H1 (cell line): ENCODE data around the gene ASCL1. TPM values are rescaled to one million over a fixed set of nuclear protein-coding genes. Genes with fewer than 3 reads are reported as not detected.

Experiments used
- CTCF ChIA-PET: fragments of 300-600 bp; sonication (Branson Sonifier 250); formaldehyde crosslinking; loops from one replicate; lab custom pipeline; 2021; ENCODE audit not compliant: partially characterized antibody; lab: Charles Lee
- POLR2A ChIA-PET: fragments of 300-600 bp; sonication (Branson Sonifier 250); formaldehyde crosslinking; loops from one replicate; lab custom pipeline; 2021; ENCODE audit warnings: inconsistent platforms; ENCODE audit not compliant: partially characterized antibody; lab: Charles Lee
- DNase-seq, 2 experiments: peaks; one replicate each; pipeline versions ENCODE4 v3.0.0 to v3.0.0-alpha.2; 2010 to 2022; ENCODE audit warnings: low spot score in 2 of 2, low read depth in 1 of 2, mixed read lengths in 1 of 2
- FAIRE-seq: peaks from 2 replicates; lab custom pipeline; 2011; peaks lifted over from hg19 to GRCh38; lab: Jason Lieb, UNC
- H2AFZ ChIP-seq: 2 replicates; pipeline ENCODE4 v1.8.1; 2012; ENCODE audit warnings: low read length, inconsistent platforms
- H2AK5ac ChIP-seq: 2 replicates; pipeline ENCODE4 v1.6.1; 2013; ENCODE audit warnings: low read depth, low read length
- H2BK120ac ChIP-seq: replicated peaks from 2 replicates; pipeline ENCODE3; 2013; ENCODE audit warnings: low read depth, low read length, inconsistent platforms
- H2BK12ac ChIP-seq: 2 replicates; pipeline ENCODE4 v1.6.1; 2013; ENCODE audit warnings: low read depth, low read length
- H2BK15ac ChIP-seq: 2 replicates; pipeline ENCODE4 v1.6.1; 2013; ENCODE audit warnings: low read length
- H2BK20ac ChIP-seq: 2 replicates; pipeline ENCODE4 v1.6.1; 2013; ENCODE audit warnings: low read length
- H2BK5ac ChIP-seq: 2 replicates; pipeline ENCODE4 v1.6.1; 2013; ENCODE audit warnings: low read depth, low read length
- H3K14ac ChIP-seq: 2 replicates; pipeline ENCODE4 v1.6.1; 2013; ENCODE audit warnings: inconsistent platforms; ENCODE audit not compliant: insufficient read length
- H3K18ac ChIP-seq: 2 replicates; pipeline ENCODE4 v1.6.1; 2013; ENCODE audit warnings: low read length; ENCODE audit errors: extremely low read depth
- H3K23ac ChIP-seq: 2 replicates; pipeline ENCODE4 v1.6.1; 2013; ENCODE audit warnings: inconsistent platforms; ENCODE audit not compliant: insufficient read length
- H3K23me2 ChIP-seq: 2 replicates; pipeline ENCODE4 v1.6.1; 2013; ENCODE audit warnings: low read depth, low read length
- H3K27ac ChIP-seq: 2 replicates; pipeline ENCODE4 v1.6.1; 2011; ENCODE audit warnings: low read depth, low read length, inconsistent platforms
- H3K27me3 ChIP-seq, 4 experiments: replicated peaks in 1 of 4; 1 replicate in 1 of 4; 2 replicates in 3 of 4; pipeline versions ENCODE4 v1.6.1 to v1.8.1; 2011 to 2013; ENCODE audit warnings: low read length in 3 of 4, mild to moderate bottlenecking in 3 of 4, inconsistent platforms in 2 of 4, mixed read lengths in 2 of 4, moderate library complexity in 1 of 4; ENCODE audit not compliant: control insufficient read depth in 3 of 4, insufficient read depth in 3 of 4; ENCODE audit errors: extremely low read depth in 1 of 4
- H3K36me3 ChIP-seq, 4 experiments: 2 replicates each; pipeline versions ENCODE4 v1.6.1 to v1.8.1; 2011 to 2013; ENCODE audit warnings: mild to moderate bottlenecking in 4 of 4, low read length in 3 of 4, moderate library complexity in 2 of 4, control low read depth in 1 of 4, inconsistent platforms in 1 of 4; ENCODE audit not compliant: insufficient read depth in 4 of 4, control insufficient read depth in 2 of 4
- H3K4ac ChIP-seq: replicated peaks from 2 replicates; pipeline ENCODE3; 2013; ENCODE audit warnings: low read length, low read depth, mixed read lengths, inconsistent platforms; ENCODE audit not compliant: insufficient read length
- H3K4me1 ChIP-seq, 4 experiments: replicated peaks in 1 of 4; 1 replicate in 1 of 4; 2 replicates in 3 of 4; pipeline versions ENCODE4 v1.6.1 to v1.8.1; 2011 to 2013; ENCODE audit warnings: low read length in 3 of 4, inconsistent platforms in 2 of 4, mixed read lengths in 1 of 4; ENCODE audit not compliant: insufficient read depth in 4 of 4, control insufficient read depth in 3 of 4
- H3K4me2 ChIP-seq, 2 experiments: 2 replicates each; pipeline versions ENCODE4 v1.6.1 to v1.8.1; 2011 to 2013; ENCODE audit warnings: low read depth in 2 of 2, low read length in 2 of 2, control low read depth in 1 of 2, inconsistent platforms in 1 of 2, mild to moderate bottlenecking in 1 of 2; ENCODE audit not compliant: insufficient read depth in 1 of 2
- H3K4me3 ChIP-seq, 4 experiments: fragments of 200-600, 300-600 bp in 1 of 4; sonication (generic), shearing (Covaris generic), sonication (Bioruptor Twin) in 1 of 4; 2 replicates each; pipeline versions ENCODE4 v1.5.1 to v1.8.1; 2011 to 2016; ENCODE audit warnings: low read length in 4 of 4, low read depth in 3 of 4, control low read depth in 2 of 4, inconsistent platforms in 2 of 4, mild to moderate bottlenecking in 2 of 4, mixed read lengths in 1 of 4, moderate library complexity in 1 of 4; ENCODE audit not compliant: insufficient read depth in 2 of 4; ENCODE audit errors: extremely low read depth in 1 of 4
- H3K56ac ChIP-seq: replicated peaks from 2 replicates; pipeline ENCODE3; 2013; ENCODE audit warnings: low read depth, mild to moderate bottlenecking, mixed read lengths, low read length, inconsistent platforms; ENCODE audit not compliant: insufficient read length
- H3K79me1 ChIP-seq: 2 replicates; pipeline ENCODE4 v1.6.1; 2013; ENCODE audit warnings: low read depth, low read length, control low read depth
- H3K79me2 ChIP-seq, 2 experiments: 2 replicates each; pipeline versions ENCODE4 v1.6.1 to v1.8.1; 2012 to 2013; ENCODE audit warnings: low read length in 2 of 2, mild to moderate bottlenecking in 2 of 2, inconsistent platforms in 1 of 2; ENCODE audit not compliant: insufficient read depth in 2 of 2, control insufficient read depth in 1 of 2
- H3K9ac ChIP-seq, 4 experiments: replicated peaks in 1 of 4; 1 replicate in 1 of 4; 2 replicates in 3 of 4; pipeline versions ENCODE4 v1.6.1 to v1.8.1; 2011 to 2013; ENCODE audit warnings: low read depth in 3 of 4, low read length in 3 of 4, control low read depth in 2 of 4, mild to moderate bottlenecking in 2 of 4, moderate library complexity in 2 of 4, inconsistent platforms in 1 of 4; ENCODE audit errors: extremely low read depth in 1 of 4
- H3K9me3 ChIP-seq, 2 experiments: 2 replicates each; pipeline versions ENCODE4 v1.6.1 to v1.8.1; 2012 to 2013; ENCODE audit warnings: mild to moderate bottlenecking in 2 of 2, moderate library complexity in 2 of 2, control low read depth in 1 of 2, inconsistent platforms in 1 of 2, low read depth in 1 of 2, low read length in 1 of 2, mixed read lengths in 1 of 2; ENCODE audit not compliant: insufficient read depth in 2 of 2
- H4K20me1 ChIP-seq, 2 experiments: replicated peaks in 1 of 2; 2 replicates each; pipeline versions ENCODE3 to v1.8.1; 2011 to 2013; ENCODE audit warnings: inconsistent platforms in 2 of 2, low read length in 2 of 2, mild to moderate bottlenecking in 1 of 2; ENCODE audit not compliant: insufficient read depth in 2 of 2, control insufficient read depth in 1 of 2
- H4K5ac ChIP-seq: 2 replicates; pipeline ENCODE4 v1.6.1; 2013; ENCODE audit warnings: low read length, low read depth, mixed read lengths, inconsistent platforms; ENCODE audit not compliant: insufficient read length
- H4K8ac ChIP-seq: 2 replicates; pipeline ENCODE4 v1.8.0; 2013; ENCODE audit warnings: mild to moderate bottlenecking, moderate library complexity, low read length, inconsistent platforms; ENCODE audit not compliant: insufficient read depth; ENCODE audit errors: extremely low read depth
- H4K91ac ChIP-seq: replicated peaks from 2 replicates; pipeline ENCODE3; 2013; ENCODE audit warnings: low read length, mixed read lengths, inconsistent platforms; ENCODE audit not compliant: insufficient read length
- ATF3 ChIP-seq: IDR thresholded peaks from 2 replicates; pipeline ENCODE4 v1.6.1; 2011; ENCODE audit warnings: low read depth, mild to moderate bottlenecking, low read length; ENCODE audit not compliant: insufficient read depth
- BACH1 ChIP-seq: IDR thresholded peaks from 2 replicates; pipeline ENCODE4 v1.6.1; 2012; ENCODE audit warnings: low read length, improper control_type of control experiment
- E2F6 ChIP-seq: IDR thresholded peaks from 2 replicates; pipeline ENCODE4 v1.6.1; 2012; ENCODE audit warnings: inconsistent platforms
- JUND ChIP-seq: IDR thresholded peaks from 2 replicates; pipeline ENCODE4 v1.6.1; 2011; ENCODE audit warnings: mild to moderate bottlenecking, improper control_type of control experiment, low read length
- NRF1 ChIP-seq: IDR thresholded peaks from 2 replicates; pipeline ENCODE4 v1.6.1; 2011; ENCODE audit warnings: mild to moderate bottlenecking, low read depth, low read length, improper control_type of control experiment
- RBBP5 ChIP-seq: IDR thresholded peaks from 2 replicates; pipeline ENCODE4 v1.7.1; 2012; ENCODE audit warnings: low read depth, mild to moderate bottlenecking, inconsistent platforms, low read length, moderate library complexity, borderline replicate concordance
- SP4 ChIP-seq: IDR thresholded peaks from 2 replicates; pipeline ENCODE4 v1.6.1; 2012; ENCODE audit warnings: low read length, inconsistent platforms
- SRF ChIP-seq: IDR thresholded peaks from 2 replicates; pipeline ENCODE4 v1.6.1; 2011; ENCODE audit warnings: mild to moderate bottlenecking, low read depth, low read length, moderate library complexity
- SUZ12 ChIP-seq: fragments of 200-600 bp; sonication (generic); IDR thresholded peaks from 2 replicates; pipeline ENCODE4 v1.6.1; 2012; ENCODE audit warnings: mild to moderate bottlenecking, inconsistent platforms, low read length, moderate library complexity, mixed read lengths
- TAF1 ChIP-seq: IDR thresholded peaks from 2 replicates; pipeline ENCODE4 v1.6.1; 2011; ENCODE audit warnings: mild to moderate bottlenecking, low read depth, low read length
- YY1 ChIP-seq: IDR thresholded peaks from 2 replicates; pipeline ENCODE4 v1.6.1; 2011; ENCODE audit warnings: low read depth, mild to moderate bottlenecking, low read length
- WGBS, 2 experiments: shearing (Covaris generic) in 1 of 2; methylation state at CpG; one replicate each; pipeline versions ENCODE4 v1.1.6 to v1.1.7; 2013 to 2015; ENCODE audit warnings: low lambda C conversion rate in 2 of 2, mixed read lengths in 2 of 2, inconsistent platforms in 1 of 2, low coverage in 1 of 2, missing lambda C conversion rate in 1 of 2; ENCODE audit not compliant: insufficient replicate concordance in 2 of 2, insufficient coverage in 1 of 2, insufficient read length in 1 of 2; ENCODE audit errors: extremely low coverage in 1 of 2, missing lambda C conversion rate in 1 of 2; 5-methylcytosine and 5-hydroxymethylcytosine counted together
- polyA plus RNA-seq, 7 experiments: library from polyadenylated mRNA; depleted of rRNA in 3 of 7; stranded (reverse) in 5 of 7; unstranded in 2 of 7; fragments of >200 nt in 5 of 7; fragments of 200-250 nt in 2 of 7; gene quantifications; 1 replicate in 5 of 7; 2 replicates in 1 of 7; 4 replicates in 1 of 7; pipeline versions ENCODE4 v1.2.1 to v1.2.3, GENCODE V29; 2011 to 2013; ENCODE audit warnings: missing spikeins in 2 of 7, mixed read lengths in 2 of 7
- total RNA-seq: library from RNA; stranded (reverse); fragmentation: NEBNext Ultra II Directional; extraction: Animal tissue kit (Norgen Biotek cat#: 25700); gene quantifications from 2 replicates; pipeline ENCODE4 v1.2.1, GENCODE V29; 2021

Gene ASCL1
- total and polyA plus RNA-seq, 2 of the 8 experiments (the other 6 are each of a cell fraction or from before 2014, with no cell fraction given) = 0.12 TPM; not detected in 1

- H3K14ac ChIP-seq = no peak overlapping the region
- no peak overlapping the region for H4K5ac ChIP-seq
- H3K79me2 ChIP-seq = no peaks in the 10 kb centered on the region
- H3K4me2 ChIP-seq = peak overlapping the region; percentile 25 to 33; a peak in 2 of 4 replicates
- DNase-seq (no peak), FAIRE-seq (no peak)
- ChIA-PET CTCF (interaction anchor here (1.4 to 4.3 kb wide), 4 partner anchors 11 to 532 kb away, joined by 3 to 24 read pairs (median 8); no protein-coding TSS in a partner anchor), POLR2A (interaction anchor here (1.3 kb wide), 1 partner anchor 11 kb away, joined by 3 read pairs; no protein-coding TSS in a partner anchor)
- peaks cover 12 to 42% of the 10 kb centered on the region in 2 experiments for H4K20me1 ChIP-seq
- H3K56ac ChIP-seq = no peak overlapping the region
- H3K23me2 ChIP-seq = peaks cover 32% of the 10 kb centered on the region
- no peak overlapping the region for H3K23ac ChIP-seq
- H2BK12ac ChIP-seq = no peak overlapping the region
- no peak overlapping the region for H2BK120ac ChIP-seq
- no peak overlapping the region for H4K8ac ChIP-seq
- H2AFZ ChIP-seq = no peak overlapping the region
- peaks cover 8 to 12% of the 10 kb centered on the region in 2 experiments; a peak in 3 of 4 replicates for H3K9me3 ChIP-seq
- H2BK20ac ChIP-seq = no peak overlapping the region
- H2AK5ac ChIP-seq = no peak overlapping the region
- H4K91ac ChIP-seq = no peak overlapping the region
- no peak overlapping the region for H2BK5ac ChIP-seq
- peaks cover 0 to 7% (median 0%) of the 10 kb centered on the region in 4 experiments; a peak in 1 of 8 replicates for H3K36me3 ChIP-seq
- H2BK15ac ChIP-seq = no peak overlapping the region
- no peak overlapping the region for H3K9ac ChIP-seq
- peak overlapping the region in 1 of 4 experiments; percentile 33; a peak in 2 of 8 replicates for H3K4me3 ChIP-seq
- peaks cover 81 to 98% (median 95%) of the 10 kb centered on the region in 4 experiments for H3K27me3 ChIP-seq
- no peak overlapping the region for H3K18ac ChIP-seq
- no peak overlapping the region for H3K4ac ChIP-seq
- peaks cover 3 to 23% (median 9%) of the 10 kb centered on the region in 4 experiments; a peak in 6 of 7 replicates for H3K4me1 ChIP-seq
- H3K27ac ChIP-seq = no peak overlapping the region
- WGBS, 2 experiments = 5% methylated on average over 19 of the region's 19 CpGs; no CpG with 5 or more reads in 1 of the 2 experiments
- H3K79me1 ChIP-seq = no peaks in the 10 kb centered on the region
- TF ChIP-seq TAF1 (no peak), SRF (no peak), NRF1 (no peak), E2F6 (no peak), BACH1 (no peak), SUZ12 (peak; percentile 95), YY1 (no peak), SP4 (no peak), JUND (no peak), RBBP5 (no peak), ATF3 (no peak)
These were observed 3.4 kb downstream of the ASCL1 start for GRCh38 chr12:102960766-102961465.
